HG02885 (cell line): ENCODE results near the gene PIP4K2A.

ENCODE experiments used
- ATAC-seq: cut with Tn5 transposase; IDR thresholded peaks from one replicate; pipeline ENCODE4 v1.9.1; 2021; ENCODE audit warnings: mild to moderate bottlenecking; ENCODE audit not compliant: unreplicated experiment, poor library complexity

PIP4K2A gene

DNA sequence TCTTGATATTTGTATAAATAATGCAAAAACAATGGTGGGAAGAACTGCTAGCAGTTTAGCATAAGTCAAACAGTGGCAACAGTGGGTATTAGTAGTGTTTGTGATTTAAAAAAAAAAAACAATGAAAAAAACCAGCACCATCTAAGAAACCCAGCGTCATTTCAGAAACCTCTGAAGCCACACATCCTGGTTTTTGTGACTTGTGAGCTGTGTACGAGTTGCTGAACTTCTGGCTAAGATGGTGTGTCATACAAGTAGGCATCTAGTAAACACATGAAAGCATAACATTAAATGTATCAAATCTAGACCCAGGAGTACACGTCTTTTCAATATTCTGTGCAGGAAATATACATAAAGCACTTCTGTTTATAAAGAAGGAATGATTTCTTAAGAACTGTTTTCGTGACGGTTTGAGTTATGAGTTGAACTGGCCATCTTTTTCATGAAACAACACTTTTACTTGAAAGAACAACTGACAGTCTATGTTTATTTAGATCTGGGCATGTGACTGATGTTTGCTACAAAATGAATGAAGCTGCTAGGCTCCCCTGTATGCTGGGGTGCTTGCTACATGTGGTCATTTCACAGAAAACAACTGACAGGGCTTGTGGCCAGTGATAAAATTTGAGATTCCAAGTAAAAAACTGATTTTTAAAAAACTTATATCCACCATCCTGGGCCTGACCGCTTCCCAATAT lies 143.5 kb downstream of the PIP4K2A start:
- no peak for ATAC-seq

DNA sequence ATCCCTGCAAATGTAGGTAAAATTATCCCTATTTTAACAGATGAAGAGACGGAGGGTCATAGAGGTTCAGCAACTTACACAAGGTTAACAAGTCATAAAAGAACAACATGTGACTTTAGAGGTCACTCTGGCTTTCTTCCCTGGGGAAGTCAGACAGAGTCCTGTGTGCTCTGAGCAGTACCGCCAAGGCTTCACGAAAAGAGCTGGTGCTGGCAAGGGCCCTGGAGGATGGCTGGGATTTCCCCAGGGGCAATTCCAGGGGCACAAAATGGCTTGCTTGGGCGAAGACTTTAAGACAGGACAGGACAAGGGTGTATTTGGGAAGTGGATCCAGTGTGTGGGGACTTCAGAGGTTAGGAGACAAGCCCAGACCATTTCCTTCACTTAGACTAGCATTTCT lies 144.1 kb downstream of the PIP4K2A start:
- no peak for ATAC-seq

DNA sequence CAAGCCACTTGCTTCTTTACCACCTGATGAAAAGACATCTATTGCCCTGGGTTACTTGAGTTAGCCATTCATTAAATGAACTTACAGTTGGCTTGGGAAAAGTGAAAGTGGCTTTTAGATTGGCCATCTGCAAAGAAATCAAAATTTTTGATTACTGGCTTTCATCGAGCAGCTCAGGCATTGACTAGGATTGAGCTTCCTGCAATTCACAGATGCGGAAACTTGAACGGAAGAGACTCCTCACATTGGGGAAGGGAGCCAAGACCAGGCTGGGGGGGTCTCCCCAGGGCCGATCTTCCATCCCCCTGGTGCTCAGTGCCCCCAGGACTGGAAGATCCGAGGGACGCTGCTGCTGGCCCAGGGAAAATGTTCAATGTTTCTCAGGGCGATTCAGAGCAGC lies 145.4 kb downstream of the PIP4K2A start:
- ATAC-seq: no peak

DNA sequence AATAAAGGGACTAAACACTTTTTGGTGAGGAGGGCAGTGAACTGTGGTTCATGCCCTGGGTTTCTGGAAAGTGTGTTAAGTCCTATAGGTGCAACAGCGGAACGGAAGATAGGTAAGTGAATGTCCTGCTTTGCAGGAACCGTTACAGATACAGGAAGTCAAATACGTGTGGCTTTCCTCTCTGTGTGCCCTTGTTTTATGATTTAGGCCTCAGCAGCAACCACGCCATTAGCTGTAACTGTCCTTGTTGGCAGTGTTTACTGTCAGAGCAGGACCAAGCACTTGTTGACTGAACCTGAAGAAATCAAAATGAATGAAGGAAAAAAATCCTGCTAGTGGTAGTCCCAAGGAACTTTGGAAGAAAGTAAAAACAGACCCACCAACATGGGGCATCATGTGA lies 150.3 kb downstream of the PIP4K2A start:
- no peak for ATAC-seq

DNA sequence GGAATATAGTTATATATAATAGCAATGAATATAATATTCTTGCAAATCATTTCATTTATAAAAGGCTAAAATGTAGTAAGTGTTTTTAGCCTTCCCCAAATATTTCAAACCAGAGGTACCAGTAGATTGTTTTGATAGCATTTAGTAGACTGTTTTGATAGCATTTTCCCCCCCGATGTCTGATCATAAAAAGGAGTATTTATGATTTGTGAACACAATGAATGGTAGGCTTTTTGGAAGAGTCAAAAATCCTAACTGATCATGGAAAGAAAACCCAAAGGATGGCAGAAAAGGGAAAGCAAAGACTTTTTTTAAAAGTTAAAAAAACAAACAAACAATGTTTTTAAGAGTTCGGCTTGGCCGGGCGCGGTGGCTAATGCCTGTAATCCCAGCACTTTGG lies 152.5 kb downstream of the PIP4K2A start:
- no peak for ATAC-seq

DNA sequence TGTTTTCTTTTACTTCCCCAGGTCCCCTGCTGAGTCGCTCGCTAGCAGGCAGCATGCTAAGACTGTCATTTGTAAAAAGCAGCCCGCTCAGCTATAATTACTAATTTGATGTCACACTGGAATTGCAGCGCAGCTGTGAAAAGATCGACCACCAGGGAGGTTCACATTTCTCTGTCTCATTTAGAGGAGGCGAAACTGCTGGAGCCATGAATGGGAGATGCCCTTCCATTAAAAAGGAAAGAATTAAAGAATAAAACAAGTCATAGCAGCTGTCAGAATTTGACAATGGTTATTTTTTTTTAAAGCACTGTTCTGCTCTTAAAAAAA lies 153.5 kb downstream of the PIP4K2A start:
- no peak for ATAC-seq

DNA sequence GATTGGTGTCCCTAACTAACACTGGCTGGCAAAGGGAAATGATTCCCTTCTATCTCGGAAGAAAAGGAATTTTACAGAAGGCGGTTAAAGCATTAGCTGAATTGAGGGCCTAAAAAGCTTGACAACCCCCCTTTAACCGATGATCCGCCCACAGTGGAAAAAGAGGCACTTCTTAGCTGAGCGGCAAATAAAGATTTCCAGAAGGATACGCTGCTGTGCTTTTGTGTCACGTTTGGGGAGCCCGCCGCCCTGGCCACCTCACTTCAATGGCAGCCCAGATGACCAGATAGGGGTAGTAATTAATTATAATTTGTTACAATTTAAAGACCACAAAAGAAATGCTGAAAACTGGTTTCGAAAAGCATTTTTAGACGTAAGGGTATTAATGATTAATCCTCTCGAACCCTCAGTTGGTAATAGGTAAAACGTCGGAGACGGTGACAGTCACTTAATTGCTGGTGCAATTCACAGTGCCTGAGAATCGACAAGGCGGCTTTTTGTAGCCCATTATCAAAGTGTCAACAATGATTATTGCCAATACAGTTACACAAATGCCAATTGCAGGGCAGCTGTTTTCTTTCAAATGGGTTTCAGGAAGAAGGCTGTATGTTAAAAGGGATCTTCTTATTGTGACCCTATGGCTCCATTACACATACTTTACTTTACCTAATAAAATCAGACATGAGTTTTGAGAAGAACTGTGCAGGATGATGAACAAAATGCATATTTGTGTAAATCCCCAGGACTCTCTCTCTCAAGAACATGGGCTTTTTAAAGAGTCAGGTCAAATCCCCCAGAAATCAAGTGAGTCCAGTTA lies 154.1 kb downstream of the PIP4K2A start:
- ATAC-seq: no peak

DNA sequence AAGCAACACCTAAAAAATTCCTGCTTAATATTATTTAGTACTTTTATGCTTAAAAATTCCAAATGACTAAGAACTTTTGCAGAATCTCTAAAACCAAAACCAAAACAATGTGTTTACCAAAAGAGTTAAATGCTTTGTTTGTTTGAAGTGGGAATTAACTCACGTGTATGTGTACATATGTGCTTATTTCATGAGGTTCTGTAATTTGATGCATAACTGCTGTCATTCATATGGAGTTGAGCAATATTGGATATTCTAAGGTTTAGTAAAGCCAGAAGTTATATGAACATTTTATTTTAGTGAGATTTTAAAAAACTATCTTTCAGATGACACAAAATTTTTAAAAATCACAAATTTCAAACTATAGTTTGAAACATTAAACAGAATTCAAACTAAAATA lies 157.1 kb downstream of the PIP4K2A start:
- no peak for ATAC-seq

DNA sequence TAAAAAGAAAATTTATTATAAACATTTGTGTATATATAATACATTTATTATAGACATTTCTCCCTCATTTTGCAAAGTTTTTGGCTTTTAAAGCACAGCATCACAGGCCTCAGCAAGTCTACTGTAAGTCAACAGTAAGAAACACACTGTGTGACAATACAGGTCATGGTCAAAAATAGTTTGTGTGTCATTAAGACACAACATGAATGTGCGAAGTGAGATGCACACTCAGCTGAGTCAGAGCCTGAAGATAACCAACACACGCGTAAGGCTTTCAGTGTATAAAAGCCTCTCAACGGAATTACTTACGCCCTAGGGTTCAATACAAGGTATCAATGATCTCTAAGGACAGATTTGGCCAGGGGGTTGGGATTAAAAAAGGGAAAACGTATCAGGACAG lies 157.6 kb downstream of the PIP4K2A start:
- ATAC-seq: no peak

DNA sequence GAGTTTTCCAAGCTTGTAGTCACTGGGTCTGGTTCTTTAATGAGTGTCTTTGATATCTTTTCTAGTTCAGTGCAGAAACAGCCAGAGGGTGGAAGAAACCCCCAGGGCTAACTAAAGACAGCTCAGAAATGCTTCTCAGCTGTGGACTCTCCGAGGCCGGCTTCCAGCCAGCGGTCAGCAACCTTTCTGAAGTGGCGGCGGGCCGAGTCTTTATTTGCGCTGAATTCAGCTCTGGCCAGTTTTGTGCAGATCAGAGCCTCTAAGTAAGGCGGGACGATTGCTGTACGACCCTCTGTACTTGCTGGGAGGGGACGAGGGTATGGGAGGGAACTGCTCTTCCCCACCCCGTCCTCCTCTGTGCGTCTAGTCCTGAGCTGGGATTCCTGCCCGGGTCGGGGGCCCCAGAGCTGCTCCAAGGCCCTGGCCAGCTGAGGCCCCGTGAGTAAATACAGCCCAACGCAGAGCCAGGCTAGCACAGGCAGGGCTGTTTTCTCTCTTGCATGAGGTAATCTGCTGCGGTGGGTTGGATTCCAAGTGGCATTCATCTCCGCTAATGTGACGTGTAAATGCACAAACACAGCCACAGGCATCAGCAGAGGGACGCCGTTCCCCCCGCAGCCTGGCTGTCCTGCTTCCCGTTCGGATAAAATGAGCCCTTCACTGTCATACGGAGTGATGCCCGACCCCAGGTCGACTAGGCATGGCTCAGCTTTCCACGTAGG lies 159.8 kb downstream of the PIP4K2A start:
- ATAC-seq: no peak

DNA sequence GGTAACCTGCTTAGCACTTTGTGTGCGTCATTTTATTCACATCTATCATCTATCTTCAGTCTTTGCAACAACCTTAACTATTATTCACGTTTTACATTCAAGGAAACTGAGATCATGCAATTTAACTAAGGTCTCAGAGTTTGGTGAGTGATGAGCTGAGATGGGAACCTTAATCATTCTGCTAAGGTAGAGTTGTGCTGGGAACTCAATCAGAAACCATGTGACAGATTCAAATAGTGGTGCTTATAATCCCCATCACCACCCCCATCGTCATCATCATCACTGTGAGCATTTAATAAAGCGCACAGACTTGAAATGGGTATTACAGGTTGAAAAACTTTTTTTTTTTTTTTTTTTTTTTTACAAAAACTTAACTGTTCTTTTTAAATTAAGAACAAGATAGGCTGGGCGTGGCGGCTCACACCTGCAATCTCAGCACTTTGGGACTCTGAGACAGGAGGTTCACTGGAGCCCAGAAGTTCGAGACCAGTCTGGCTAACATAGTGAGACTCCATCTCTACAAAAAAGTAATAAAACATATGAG lies 160.9 kb downstream of the PIP4K2A start:
- ATAC-seq: no peak

DNA sequence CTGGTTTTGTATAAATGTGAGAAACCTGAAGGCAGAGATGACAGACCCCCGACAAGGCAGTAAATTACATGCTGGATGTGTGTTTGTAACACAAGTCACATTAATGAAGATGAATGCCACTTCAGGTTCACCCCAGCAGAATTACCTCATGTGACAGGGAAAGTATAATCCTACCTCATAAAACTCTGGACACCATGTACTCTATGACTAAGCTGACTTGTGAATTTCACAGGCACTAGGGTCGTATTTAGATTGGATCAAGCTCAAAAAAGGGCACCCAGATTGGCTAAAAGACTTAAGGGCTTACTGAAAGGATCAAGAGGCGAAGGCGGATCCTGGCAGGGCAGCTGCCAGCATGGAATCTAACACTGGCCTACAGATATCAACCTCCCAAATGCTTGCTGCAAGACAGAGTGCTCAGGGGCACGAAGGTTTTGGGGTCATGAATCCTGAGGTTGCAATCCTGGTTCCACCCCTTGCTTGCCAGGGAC lies 161.4 kb downstream of the PIP4K2A start:
- no peak for ATAC-seq

DNA sequence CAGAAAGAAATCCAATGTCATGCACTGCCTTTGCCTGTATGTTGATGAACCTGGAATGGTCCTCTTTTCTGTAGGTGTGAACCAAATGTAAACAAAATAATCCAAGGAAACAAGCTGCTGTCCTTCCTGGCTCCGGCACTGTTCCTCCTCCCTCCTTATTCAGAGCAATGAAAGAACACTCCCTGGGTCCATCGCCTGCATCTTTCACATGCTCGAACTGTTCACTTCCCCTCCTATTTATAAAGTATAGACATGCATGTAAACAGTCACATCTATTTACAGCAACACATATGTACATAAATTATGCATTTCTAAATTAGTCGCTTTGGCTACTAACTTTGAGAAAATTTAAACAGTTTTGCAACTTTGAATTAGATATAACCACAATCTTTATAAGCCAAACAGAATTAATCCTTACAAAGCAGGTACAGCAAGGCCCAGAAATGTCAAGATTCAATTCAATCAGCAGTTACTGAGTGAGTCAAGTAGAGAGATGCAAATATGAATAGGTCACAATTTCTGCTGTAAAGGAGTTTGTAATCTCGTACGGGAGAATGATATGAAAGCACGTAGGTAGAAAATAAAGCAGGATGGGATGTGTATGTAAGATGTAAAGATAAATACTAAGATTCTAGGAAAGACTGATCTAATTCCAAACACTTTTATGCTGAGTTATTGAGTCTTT lies 162.6 kb downstream of the PIP4K2A start:
- ATAC-seq: no peak

DNA sequence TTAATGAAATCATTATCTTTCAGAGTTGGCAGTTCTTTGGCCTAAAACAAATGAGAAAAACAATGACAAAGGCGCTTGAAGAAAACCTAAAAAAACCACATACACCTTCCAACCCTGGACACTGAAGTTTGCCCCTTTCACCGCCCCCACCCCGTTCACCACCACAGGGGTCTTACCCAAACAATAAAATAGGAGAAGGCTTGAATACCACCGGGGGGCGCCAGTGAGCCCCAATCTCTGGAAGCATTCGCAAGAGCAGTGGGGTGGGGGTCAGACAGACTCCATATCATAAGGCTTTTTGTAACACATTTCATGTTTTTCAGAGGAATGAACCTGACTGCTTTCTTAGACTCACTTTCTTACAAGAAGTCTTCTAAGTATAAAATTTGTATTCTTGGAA lies 163.6 kb downstream of the PIP4K2A start:
- no peak for ATAC-seq

DNA sequence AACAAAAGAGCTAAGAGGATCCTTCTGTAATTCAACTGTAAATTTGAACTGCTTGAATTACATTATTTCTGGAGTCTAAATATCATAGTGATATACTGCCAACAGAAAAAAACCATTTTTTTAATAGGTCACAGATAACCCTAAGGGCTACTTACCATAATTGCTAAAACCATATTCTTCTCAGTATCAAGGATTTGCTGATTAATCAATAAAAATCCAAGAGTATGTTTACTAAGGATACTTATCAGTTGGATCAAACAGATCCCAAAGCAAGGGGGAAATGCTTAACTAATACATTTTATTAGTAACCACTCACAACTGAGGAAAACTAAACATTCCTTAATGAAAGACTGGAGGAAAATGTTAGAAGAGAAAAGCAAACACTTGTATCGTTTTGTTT lies 166.0 kb downstream of the PIP4K2A start:
- no peak for ATAC-seq

DNA sequence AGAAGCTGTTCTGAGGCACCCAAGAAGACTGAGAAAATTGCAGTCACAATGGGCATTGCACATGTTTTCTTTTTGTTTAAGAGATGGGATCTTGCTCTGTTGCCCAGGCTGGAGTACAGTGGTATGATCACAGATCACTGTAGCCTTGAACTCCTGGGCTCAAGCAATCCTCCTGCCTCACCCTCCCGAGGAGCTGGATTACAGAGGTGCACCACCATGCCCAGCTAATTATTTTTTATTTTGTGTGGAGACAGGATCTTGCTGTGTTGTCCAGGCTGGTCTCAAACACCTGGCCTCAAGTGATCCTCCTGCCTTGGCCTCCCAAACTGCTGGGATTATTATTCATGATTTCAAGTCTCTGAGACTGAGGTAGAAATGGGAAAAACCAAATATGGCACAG lies 168.7 kb downstream of the PIP4K2A start:
- no peak for ATAC-seq

DNA sequence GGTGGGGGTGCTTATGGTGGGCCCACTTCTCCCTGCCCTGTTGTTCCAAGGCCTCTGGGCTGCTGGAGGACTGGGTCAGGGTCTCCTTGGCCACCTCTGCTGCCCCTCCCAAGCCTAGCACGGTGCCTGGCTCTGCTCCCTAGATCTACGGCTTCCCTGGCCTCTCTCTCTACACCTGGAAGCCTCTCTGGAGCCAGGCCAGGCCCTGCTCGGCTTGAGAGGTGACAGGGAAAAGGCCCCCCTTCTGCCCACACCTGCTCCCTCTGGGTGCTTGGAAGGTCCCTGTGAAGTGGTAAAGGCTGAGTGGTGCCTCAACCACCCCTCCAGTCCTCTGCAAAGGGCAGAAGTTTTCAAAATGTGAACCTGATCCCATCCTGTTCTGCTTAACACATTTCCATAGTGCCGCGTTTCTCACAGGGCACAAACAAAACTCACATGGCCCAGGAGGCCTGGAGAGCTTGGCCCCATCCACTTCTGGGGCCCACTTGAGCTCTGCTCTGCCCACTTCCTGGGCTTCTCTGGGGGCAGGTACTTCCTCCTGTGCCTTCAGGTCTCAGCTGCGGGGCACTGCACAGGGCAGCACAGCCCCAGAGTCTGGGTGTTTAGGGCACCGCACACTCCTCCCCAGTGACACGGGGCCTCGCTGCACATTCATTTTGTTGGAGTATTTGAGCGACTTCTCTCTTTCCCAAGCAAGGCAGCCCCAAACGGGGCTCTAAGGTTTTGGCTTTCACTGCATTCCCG lies 169.9 kb downstream of the PIP4K2A start:
- ATAC-seq: no peak

DNA sequence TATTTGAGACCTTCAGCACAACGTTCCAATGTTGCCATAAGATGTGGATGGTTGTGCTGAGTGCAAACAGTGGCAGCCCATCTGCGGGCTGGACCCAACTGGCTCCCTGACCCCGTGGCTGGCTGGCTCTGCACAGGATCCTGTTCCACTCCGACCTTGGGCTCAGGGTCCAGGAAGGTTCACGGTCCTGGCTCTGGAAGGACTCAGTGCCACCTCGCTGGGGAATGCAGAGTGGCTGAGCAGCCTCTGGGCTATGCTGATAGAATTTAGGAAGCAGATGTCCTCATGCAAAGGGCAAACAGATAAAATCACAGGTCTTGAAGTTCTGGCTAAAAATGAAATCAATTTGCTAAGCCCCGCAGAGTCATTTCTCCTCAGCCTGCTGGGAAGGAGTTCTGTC lies 171.6 kb downstream of the PIP4K2A start:
- no peak for ATAC-seq

DNA sequence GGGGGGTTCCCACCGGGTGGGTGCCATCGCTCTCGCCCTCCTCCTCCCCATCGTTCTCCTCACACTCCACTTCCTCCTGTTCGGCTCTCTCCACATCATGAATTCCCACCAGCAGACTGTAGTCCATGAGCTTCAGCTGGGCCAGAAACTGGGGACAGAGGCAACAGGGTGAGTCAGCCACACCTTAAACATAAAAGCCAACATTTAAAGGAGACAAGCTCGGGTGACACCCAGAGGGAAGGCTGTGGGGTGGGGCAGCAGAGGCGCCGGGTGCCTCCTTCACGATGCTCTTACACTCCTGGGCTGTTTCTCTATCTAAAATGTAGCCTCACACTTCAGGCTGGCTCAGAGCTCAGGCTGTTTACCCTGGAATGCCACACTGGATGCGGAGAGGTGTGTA lies 172.5 kb downstream of the PIP4K2A start:
- no peak for ATAC-seq
